Panc1 (cell line): Measurements from ENCODE around the gene SVIL. TPM values are rescaled to one million over a fixed set of nuclear protein-coding genes. Genes with fewer than 3 reads are reported as not detected.
"Not testable (repeated sequence)": the region's sequence is repeated elsewhere in the genome, so short reads cannot be mapped to it uniquely, and the experiment has no call there.

Experiments used
- ATAC-seq: fragments of 200-7000 bp; cut with Tn5 transposase; 2 replicates; pipeline ENCODE4 v1.9.1; 2020; ENCODE audit warnings: mild to moderate bottlenecking, moderate library complexity
- BruUV-seq: library from RNA; stranded (reverse); fragments of 400-500 nt; replicated peaks from 2 replicates; lab custom pipeline; 2021; lab: Mats Ljungman, UMichigan
- CTCF ChIA-PET: fragments of 300-600 bp; sonication (Branson Sonifier 250); formaldehyde crosslinking; loops from one replicate; lab custom pipeline; 2022; ENCODE audit warnings: antibody characterized with exemption; lab: Charles Lee
- POLR2A ChIA-PET: fragments of 300-600 bp; sonication (Branson Sonifier 250); formaldehyde crosslinking; loops from one replicate; lab custom pipeline; 2022; ENCODE audit warnings: antibody characterized with exemption; lab: Charles Lee
- DNase-seq: peaks from one replicate; pipeline ENCODE4 v3.0.0-alpha.2; 2010; ENCODE audit warnings: low read depth, low spot score
- H3K27ac ChIP-seq: 2 replicates; pipeline ENCODE4 v1.5.1; 2011; ENCODE audit warnings: mild to moderate bottlenecking, low read length, inconsistent platforms
- H3K27me3 ChIP-seq: fragments of 200-500 bp; sonication (Bioruptor generic); 2 replicates; pipeline ENCODE4 v1.6.0; 2014; ENCODE audit warnings: low read length, inconsistent platforms; ENCODE audit not compliant: control insufficient read depth, insufficient read depth
- H3K36me3 ChIP-seq: fragments of 200-500 bp; sonication (Bioruptor generic); 2 replicates; pipeline ENCODE4 v1.5.1; 2014; ENCODE audit warnings: inconsistent platforms, mild to moderate bottlenecking, low read length, moderate library complexity; ENCODE audit not compliant: control insufficient read depth, insufficient read depth
- H3K4me1 ChIP-seq: 2 replicates; pipeline ENCODE4 v1.5.1; 2011; ENCODE audit warnings: inconsistent platforms, mild to moderate bottlenecking, low read length, moderate library complexity; ENCODE audit not compliant: control insufficient read depth, insufficient read depth
- H3K4me3 ChIP-seq, 2 experiments: 2 replicates each; pipeline ENCODE4 v1.5.1; 2011 to 2012; ENCODE audit warnings: low read depth in 2 of 2, low read length in 2 of 2, mild to moderate bottlenecking in 2 of 2, inconsistent platforms in 1 of 2, moderate library complexity in 1 of 2
- H3K9me3 ChIP-seq: fragments of 200-500 bp; sonication (Bioruptor generic); 2 replicates; pipeline ENCODE4 v1.5.1; 2014; ENCODE audit warnings: low read depth, mild to moderate bottlenecking, inconsistent platforms, low read length, moderate library complexity; ENCODE audit not compliant: control insufficient read depth, insufficient read depth
- CTCF ChIP-seq: fragments of 450-650 bp; IDR thresholded peaks from 2 replicates; pipeline ENCODE4 v1.5.1; 2017; ENCODE audit warnings: mild to moderate bottlenecking
- POLR2AphosphoS5 ChIP-seq: IDR thresholded peaks from 2 replicates; pipeline ENCODE4 v1.6.1; 2012; ENCODE audit warnings: mild to moderate bottlenecking, low read depth, low read length, moderate library complexity
- REST ChIP-seq, 2 experiments: IDR thresholded peaks; 2 replicates each; pipeline ENCODE4 v1.6.1; 2011 to 2012; ENCODE audit warnings: low read depth in 2 of 2, control low read depth in 1 of 2, low read length in 1 of 2, mild to moderate bottlenecking in 1 of 2, moderate library complexity in 1 of 2; ENCODE audit not compliant: insufficient read depth in 1 of 2
- SIN3A ChIP-seq: IDR thresholded peaks from 2 replicates; pipeline ENCODE4 v1.6.1; 2012; ENCODE audit warnings: low read depth, mild to moderate bottlenecking, low read length, moderate library complexity, borderline replicate concordance; ENCODE audit not compliant: insufficient read depth
- TCF7L2 ChIP-seq: IDR thresholded peaks from 2 replicates; pipeline ENCODE4 v1.6.1; 2011; ENCODE audit warnings: mild to moderate bottlenecking, low read depth, low read length, inconsistent platforms
- in situ Hi-C: cut with HindIII; loops from 2 replicates; pipeline ENCODE4 v1.10.0; 2016; ENCODE audit warnings: low sequenced_read_pairs, low pct_unique_long_range_greater_than_20kb
- intact Hi-C: fragments of 100-400 bp; cut with micrococcal nuclease; formaldehyde crosslinking; loops from one replicate; pipeline ENCODE4 v1.10.0; 2022; ENCODE audit not compliant: unreplicated experiment
- total RNA-seq: library from RNA; stranded (reverse); gene quantifications from one replicate; pipeline ENCODE4 v1.2.1, GENCODE V29; 2021; ENCODE audit not compliant: unreplicated experiment

The SVIL gene
- total RNA-seq, 1 experiment from 2014 or later: 72.8 TPM

- CTCF ChIA-PET, H3K4me3 ChIP-seq, H3K4me1 ChIP-seq, intact Hi-C loops, H3K27ac ChIP-seq, H3K36me3 ChIP-seq, H3K27me3 ChIP-seq, ATAC-seq, DNase-seq, BruUV-seq, in situ Hi-C loops, POLR2A ChIA-PET, H3K9me3 ChIP-seq: not testable (repeated sequence)
Observed at GRCh38 chr10:29563006-29563405, 71.8 kb downstream of the SVIL start.

GRCh38 chr10:29559996-29560395, 74.8 kb downstream of the SVIL start:
- Histone ChIP-seq H3K27ac (no peak overlapping the region), H3K27me3 (no peaks in the 10 kb centered on the region), H3K4me1 (no peaks in the 10 kb centered on the region), H3K4me3 (no peak overlapping the region), H3K36me3 (no peaks in the 10 kb centered on the region; the same call in 1 of the 2 replicates), H3K9me3 (no peaks in the 10 kb centered on the region)
- intact Hi-C loops (no loop called here), in situ Hi-C loops (no loop called here)
- TF ChIP-seq REST (IDR thresholded peaks at IDR 0.05; ENCODE audit: insufficient read depth in 1 of 2, low read depth in 2 of 2, low read length in 1 of 2) (no peak), CTCF (no peak), SIN3A (no peak), POLR2AphosphoS5 (no peak), TCF7L2 (no peak)
- BruUV-seq: no TSS peak
- no peak for ATAC-seq
- DNase-seq: no peak
- ChIA-PET POLR2A (no interaction called here), CTCF (interaction anchor here (0.5 kb wide), 1 partner anchor 13 kb away, joined by 4 read pairs; no protein-coding TSS in a partner anchor)

DNA sequence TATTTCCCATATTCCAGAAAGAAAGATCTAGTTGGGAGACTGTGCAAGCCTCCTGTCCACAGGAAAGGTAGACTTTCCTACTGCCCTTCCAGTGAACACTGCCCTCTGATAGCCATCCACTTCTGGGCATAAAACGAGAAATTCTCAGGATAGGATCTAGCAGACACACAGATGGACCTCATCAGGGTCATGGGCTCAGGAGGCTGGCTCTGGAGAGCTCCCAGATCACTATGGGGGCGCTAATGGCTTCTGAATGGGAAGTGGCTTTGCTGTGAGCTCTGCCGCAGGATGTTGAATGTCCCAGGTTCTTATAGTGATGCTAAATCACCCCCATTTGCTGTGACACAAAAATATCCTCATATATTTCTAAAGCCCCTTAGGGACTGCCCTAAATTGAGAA, 77.1 kb downstream of the SVIL start:
- Histone ChIP-seq H3K4me3 (no peak overlapping the region), H3K4me1 (no peaks in the 10 kb centered on the region), H3K36me3 (peaks cover 2% of the 10 kb centered on the region; the same call in 1 of the 2 replicates), H3K27ac (no peak overlapping the region), H3K27me3 (no peaks in the 10 kb centered on the region), H3K9me3 (no peaks in the 10 kb centered on the region)
- intact Hi-C loops: no loop called here
- TF ChIP-seq REST (IDR thresholded peaks at IDR 0.05; ENCODE audit: insufficient read depth in 1 of 2, low read depth in 2 of 2, low read length in 1 of 2): no peak
- TF ChIP-seq POLR2AphosphoS5: no peak
- no peak for TF ChIP-seq CTCF
- no peak for TF ChIP-seq SIN3A
- no peak for TF ChIP-seq TCF7L2
- no TSS peak for BruUV-seq
- ChIA-PET POLR2A (no interaction called here), CTCF (no interaction called here)
- in situ Hi-C loops: no loop called here
- no peak for ATAC-seq
- no peak for DNase-seq
